Body of pancreas (tissue), 4 donors: ENCODE measurements around the gene GLG1.
"Not testable (repeated sequence)": the region's sequence is repeated elsewhere in the genome, so short reads cannot be mapped to it uniquely, and the experiment has no call there.

Experiments
- POLR2A ChIP-seq, 3 donors: fragments of 450-650 bp; IDR thresholded peaks; one replicate each; pipeline ENCODE4 v1.6.1; 2016; ENCODE audit warnings: antibody characterized with exemption in 3 of 3, mild to moderate bottlenecking in 2 of 3
- TF ChIP-seq, protein P1 (sequence below), 7 experiments: fragments of 450-650 bp in 4 of 7; fragments of 200-600 bp in 3 of 7; sonication (generic) in 3 of 7; IDR thresholded peaks; one replicate each; pipeline ENCODE4 v1.5.1; 2016 to 2019; ENCODE audit warnings: antibody characterized with exemption in 7 of 7

DNA sequence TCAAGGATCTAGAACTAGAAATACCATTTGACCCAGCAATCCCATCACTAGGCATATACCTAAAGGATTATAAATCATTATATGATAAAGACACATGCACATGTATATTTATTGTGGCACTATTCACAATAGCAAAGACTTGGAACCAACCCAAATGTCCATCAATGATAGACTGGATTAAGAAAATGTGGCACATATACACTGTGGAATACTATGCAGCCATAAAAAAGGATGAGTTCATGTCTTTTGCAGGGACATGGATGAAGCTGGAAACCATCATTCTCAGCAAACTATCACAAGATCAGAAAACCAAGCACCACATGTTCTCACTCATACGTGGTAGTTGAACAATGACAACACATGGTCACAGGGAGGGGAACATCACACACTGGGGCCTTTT, 88.0 kb downstream of the GLG1 start:
- TF ChIP-seq, protein P1, sequence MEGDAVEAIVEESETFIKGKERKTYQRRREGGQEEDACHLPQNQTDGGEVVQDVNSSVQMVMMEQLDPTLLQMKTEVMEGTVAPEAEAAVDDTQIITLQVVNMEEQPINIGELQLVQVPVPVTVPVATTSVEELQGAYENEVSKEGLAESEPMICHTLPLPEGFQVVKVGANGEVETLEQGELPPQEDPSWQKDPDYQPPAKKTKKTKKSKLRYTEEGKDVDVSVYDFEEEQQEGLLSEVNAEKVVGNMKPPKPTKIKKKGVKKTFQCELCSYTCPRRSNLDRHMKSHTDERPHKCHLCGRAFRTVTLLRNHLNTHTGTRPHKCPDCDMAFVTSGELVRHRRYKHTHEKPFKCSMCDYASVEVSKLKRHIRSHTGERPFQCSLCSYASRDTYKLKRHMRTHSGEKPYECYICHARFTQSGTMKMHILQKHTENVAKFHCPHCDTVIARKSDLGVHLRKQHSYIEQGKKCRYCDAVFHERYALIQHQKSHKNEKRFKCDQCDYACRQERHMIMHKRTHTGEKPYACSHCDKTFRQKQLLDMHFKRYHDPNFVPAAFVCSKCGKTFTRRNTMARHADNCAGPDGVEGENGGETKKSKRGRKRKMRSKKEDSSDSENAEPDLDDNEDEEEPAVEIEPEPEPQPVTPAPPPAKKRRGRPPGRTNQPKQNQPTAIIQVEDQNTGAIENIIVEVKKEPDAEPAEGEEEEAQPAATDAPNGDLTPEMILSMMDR (IDR thresholded peaks at IDR 0.05) = not testable (repeated sequence)
- TF ChIP-seq POLR2A (IDR thresholded peaks at IDR 0.05) = not testable (repeated sequence)
